Stimulated activated CD4-positive, alpha-beta T cell treated with anti-CD3 and anti-CD28 coated beads, Interleukin-15, amount 100 ng/mL, for 48 hours (primary cell): ENCODE results near the gene CTPS2.

ENCODE experiments used
- DNase-seq, 2 donors: peaks; one replicate each; pipeline ENCODE4 v3.0.0-alpha.2; 2020; ENCODE audit warnings: low read depth in 2 of 2

CTPS2 gene

GRCh38 chrX:16714504-16714903 is 2.0 kb upstream of the CTPS2 start:
- no peak for DNase-seq

DNA sequence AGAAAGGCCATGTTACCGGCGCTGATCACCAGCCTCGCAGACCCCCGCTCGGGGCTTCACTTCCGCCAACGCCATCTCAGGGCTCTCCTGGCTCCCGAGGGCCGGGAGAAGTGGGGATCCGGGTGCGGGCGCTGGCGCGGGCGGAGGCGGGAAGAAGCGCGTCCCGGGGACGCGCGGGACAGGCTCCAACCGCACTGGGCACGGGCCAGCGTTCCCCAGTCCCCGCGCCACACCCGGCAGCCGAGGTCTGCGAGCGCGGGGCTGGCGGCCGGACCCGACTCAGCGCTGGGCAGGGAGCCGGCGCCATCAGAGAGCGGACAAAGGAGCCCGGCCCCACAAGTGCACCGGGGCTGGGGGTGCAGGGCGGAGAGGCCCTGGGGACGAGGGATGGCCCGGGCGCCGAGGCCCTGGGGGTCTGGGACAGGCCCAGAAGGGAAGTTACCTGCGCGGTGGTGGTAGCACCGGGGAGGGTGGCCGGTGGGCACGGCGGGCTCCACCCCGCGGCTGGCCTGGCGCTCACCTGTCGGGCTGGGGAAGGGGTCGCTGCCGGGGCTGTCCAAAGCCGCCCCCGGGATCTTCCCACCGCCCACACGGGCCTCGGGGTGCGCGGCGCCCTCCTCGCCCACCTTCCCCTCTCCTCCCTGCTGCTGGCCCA is 449 bp downstream of the CTPS2 start:
- DNase-seq, result no peak

DNA sequence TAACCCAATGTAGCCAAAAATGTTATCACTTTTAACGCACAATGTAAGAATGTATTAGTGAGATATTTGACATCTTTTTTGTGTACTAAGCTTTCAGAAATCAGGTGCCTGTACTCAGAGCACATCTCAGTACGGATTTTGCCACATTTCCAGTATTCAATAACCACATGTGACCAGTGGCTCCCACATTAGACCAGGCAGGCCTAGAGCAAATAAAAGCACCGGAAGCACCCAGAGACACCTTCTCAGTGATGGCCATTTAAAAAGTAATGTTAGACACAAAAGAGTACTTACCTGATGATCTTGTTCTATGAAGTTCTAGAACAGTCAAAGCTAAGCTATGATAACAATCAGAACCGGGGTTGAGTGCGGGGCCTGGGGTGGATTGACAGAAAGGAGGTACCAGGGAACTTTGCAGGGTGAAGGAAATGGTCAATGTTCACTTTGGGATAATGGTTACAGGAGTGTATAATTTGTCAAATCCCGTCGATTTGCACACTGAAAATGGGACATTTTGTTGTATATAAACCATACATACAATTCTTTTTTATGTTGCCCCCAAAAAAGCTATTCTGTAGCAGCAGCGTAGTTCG is 1.2 kb downstream of the CTPS2 start:
- DNase-seq, result no peak

DNA sequence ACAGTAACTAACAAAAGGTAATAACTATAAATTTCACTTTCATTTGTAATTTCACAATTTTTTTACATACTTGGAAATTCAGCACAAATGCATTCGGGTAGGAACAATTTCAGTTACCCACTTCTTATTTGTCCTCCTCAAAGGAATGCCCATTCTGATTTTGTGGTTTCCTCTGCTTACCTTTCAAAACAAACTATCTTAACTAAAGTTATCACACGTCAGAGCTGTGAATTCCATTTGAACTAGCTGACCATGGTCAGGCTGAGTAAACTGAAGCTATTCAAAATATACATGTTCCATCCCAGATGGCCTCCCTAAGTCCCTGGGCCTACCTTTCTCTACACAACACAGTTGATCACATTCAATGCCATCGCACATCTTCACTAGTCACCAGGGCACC is 4.5 kb downstream of the CTPS2 start:
- no peak for DNase-seq

- DNase-seq, result no peak
These were observed 7.1 kb downstream of the CTPS2 start for GRCh38 chrX:16705370-16705769.

DNA sequence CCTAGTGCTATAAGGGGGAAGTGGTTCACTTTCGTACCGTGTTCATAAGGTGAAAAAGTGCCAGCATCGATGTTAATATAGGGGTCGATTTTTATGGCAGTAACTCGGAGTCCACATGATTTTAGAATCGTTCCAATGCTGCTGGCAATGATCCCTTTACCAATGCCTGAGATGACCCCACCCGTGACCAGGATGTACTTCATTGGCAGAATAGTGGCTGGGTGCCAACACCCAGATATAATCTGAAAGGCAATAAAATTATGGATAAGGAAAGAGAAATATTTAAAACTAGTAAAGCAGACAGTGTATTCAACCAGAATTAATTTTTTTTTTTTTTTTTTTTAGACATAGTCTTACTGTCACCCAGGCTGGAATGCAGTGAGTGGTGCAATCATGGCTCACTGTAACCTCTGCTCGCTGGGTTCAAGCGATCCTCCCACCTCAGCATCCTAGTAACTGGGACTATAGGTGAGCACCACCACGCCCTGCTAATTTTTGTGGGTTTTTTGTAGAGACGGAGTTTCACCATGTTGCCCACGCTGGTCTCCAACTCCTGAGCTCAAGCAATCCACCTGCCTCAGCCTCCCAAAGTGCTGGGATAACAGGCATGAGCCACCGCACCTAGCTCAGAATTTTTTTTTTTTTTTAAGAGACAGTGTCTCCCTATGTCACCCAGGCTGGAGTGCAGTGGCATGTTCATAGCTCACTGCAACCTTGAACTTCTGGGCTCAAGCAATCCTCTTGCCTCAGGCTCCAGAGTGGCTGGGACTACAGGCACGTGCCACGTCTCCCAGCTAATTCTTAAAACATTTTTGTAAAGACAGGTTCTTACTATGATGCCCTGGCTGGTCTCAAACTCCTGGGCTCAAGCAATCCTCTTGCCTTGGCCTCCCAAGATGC is 9.5 kb downstream of the CTPS2 start:
- DNase-seq, result no peak

DNA sequence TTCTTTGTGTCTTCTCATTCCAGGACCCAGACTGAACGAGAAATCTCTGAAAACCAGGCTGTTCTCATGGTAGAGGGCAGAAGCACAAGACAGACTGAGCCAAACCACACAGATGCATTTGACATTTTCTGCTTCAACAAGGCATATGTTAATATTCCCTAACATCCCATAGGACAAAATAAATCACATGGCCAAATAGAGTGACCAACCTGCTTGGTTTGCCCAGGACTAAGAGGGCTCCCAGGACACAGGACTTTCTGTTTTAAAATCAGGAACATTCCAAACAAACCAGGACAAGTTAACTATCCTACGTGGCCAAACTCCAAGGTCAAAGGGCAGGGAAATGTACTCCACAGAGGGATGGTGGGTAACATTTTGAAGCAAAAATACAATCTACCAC is 11.7 kb downstream of the CTPS2 start:
- no peak for DNase-seq

- no peak for DNase-seq
These were observed 13.1 kb downstream of the CTPS2 start for GRCh38 chrX:16699389-16699788.

DNA sequence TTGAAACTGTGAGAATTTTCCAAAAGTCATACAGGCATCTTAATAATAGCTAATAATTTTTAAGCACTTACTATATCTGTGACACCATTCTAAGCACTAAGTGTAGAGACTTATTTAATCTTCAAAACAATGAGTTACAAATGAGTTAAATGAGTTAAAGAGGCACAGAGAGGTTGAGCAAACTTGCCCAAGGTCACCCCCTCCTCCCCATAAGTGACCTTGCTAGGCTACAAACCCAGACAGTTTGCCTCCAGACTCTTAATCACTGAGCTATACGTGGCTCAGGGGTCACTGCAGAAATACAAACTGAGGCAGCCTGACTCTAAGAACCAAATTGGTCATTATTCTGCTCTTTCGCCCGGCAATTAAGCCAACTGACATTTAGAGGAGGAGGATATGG is 15.5 kb downstream of the CTPS2 start:
- no peak for DNase-seq

DNA sequence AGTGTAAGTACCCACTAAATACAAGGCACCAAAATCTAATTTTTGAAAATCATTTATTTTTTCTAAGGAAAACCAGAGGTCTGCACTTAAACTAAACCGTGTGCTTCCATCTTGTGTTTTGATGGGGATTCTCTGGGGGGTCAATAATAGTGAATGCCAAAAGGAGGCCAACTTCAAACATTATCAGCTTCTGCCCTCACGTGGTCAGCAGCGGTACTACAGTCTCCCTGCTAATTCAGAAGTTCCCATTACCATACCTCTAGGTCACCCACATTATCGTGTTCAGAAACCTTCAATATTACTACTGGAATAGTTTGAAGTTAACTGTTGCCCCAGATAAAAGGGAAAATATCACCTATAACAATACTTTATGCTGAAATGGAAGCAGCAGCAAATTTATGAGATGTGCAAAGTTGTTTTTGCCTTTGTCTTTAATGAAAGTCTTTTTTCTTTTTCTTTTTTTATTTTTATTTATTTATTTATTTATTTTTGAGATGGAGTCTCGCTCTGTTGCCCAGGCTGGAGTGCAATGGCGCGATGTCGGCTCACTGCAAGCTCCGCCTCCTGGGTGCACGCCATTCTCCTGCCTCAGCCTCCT is 17.3 kb downstream of the CTPS2 start:
- DNase-seq, result peak in 1 of 2 donors; percentile 53

- no peak for DNase-seq
These were observed 25.0 kb downstream of the CTPS2 start for GRCh38 chrX:16687514-16687913.

DNA sequence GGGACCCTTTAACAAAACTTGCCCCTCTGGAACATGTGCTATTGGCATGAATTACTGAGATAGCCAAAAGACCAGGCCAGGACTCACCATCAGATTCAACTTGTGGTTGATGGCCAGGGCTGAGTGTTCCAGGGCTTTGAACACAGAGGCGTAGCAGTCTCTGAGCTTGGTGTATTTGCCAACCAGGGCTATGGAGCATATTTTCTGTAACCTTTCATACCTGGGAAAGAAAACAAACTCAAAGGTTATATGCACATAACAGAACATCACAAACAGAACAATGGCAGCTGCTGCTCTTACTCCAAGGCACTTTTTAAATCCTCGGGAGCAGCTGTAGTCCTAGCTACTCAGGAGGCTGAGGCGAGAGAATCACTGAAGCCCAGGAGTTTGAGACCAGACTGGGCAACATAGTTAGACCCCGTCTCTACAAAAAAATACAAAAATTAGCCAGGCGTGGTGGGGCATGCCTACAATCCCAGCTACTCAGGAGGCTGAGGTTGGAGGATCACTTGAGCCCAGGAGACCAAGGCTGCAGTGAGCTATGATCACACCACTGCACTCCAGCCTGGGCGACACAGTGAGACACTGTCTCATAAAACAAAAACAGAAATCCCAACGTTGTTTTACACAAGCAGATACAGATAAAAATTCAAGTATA is 29.3 kb downstream of the CTPS2 start:
- DNase-seq, result no peak

DNA sequence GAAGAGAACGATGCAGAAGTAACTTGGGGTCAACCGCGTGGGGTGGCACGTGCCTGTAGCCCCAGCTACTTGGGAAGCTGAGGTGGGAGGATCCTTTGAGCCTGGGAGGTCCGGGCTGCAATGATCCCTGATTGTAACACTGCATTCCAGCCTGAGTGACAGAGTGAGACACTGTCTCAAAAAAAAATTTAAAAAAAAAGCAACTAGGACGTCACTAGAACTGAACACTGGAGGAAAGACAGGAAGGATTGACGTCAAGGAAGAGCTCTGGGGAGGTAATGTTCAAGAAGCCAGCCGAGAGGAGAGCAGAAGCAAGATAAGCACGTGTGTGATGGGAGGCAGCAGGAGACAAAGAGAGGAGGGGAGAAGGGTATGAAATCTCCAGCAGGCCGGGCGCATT is 33.8 kb downstream of the CTPS2 start:
- no peak for DNase-seq

GRCh38 chrX:16671005-16671404 is 41.5 kb downstream of the CTPS2 start:
- DNase-seq, result peak in 1 of 2 donors; percentile 2

DNA sequence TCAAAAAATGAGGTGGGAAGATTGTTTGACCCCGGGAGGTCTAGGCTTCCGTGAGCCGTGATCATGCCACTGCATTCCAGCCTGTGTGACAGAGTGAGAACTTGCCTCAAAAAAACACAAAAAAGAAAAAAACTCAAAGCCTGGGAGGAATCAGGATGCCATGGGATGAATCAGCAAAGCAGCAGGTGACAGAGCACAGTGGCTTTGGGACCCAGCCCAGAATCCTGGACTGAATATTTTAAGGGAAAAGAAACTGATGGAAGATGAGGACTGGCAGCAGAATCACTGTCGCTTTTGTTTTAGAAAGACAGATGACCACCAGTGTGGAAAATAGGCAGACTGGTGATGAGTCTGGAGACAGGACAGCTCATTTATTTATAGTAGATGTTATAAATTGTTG is 45.9 kb downstream of the CTPS2 start:
- DNase-seq, result no peak

DNA sequence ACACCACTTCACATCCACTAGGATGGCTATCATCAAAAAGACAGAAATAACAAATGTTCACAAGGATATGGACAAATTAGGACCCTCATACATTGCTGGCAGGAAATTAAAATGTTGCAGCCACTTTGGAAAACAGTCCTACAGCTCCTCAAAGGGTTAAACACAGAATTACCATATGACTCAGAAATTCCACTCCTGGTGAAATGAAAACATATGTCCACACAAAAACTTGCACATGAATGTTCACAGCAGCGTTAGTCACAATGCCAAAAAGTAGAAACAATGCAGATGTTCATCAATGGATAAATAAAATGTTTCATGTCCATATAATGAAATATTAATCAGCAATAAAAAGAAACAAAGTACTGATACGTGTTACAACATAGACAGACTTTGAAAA is 47.4 kb downstream of the CTPS2 start:
- DNase-seq, result no peak

DNA sequence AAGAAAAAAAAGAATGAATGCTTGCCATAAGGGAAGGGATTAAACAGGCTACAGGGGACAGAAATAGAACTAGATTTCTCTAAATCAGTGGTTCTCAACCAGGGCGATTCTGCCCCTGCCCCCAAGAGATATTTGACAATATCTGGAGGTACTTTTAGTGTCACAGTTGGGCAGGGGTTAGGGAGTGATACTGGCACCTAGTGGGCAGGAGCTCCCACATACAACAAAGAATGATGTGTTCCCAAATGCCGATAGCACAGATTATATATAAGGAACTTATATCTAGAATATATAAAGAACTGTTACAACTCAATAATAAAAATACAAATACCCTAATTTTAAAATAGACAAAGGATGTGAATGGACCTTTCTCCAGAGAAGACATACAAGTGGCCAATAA is 47.8 kb downstream of the CTPS2 start:
- DNase-seq, result no peak

DNA sequence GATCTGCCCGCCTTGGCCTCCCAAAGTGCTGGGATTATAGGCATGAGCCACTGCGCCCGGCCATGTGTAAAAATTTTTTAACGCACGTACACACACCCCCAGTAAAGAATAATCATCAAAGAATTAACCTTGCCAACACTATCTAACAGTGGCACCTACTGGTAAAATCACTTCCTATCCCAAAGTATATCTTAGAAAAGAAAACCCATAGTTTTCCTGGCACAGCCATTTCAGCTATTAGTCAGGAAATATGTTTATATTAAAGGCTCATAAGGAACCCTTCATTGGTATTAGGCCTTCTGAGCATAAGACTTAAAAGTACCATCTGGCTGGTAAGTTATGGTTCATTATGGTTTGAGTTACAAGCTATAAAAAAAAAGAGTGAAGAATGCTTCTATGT is 48.4 kb downstream of the CTPS2 start:
- DNase-seq, result no peak

DNA sequence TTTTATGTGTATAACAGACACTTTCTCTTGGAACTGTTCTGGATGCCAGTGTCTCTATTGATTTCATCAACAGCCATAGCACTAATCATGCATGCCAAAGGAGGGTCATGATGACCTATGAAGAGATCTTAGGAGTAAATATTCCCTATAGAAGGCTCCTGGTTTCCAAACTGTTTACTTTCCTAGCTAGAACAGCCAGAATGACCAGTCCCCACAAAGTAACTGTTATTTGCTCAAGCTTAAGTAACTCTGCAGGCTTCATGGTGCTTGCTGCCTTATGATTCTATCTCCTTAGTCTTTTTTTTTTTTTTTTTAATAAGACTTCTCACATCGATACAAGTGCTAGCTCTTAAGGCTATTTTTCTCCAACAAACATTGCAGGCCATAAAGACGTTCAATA is 50.1 kb downstream of the CTPS2 start:
- no peak for DNase-seq

GRCh38 chrX:16661495-16661894 is 51.0 kb downstream of the CTPS2 start:
- no peak for DNase-seq

- DNase-seq, result no peak
These were observed 53.1 kb downstream of the CTPS2 start for GRCh38 chrX:16659321-16659720.

- DNase-seq, result no peak
These were observed 54.2 kb downstream of the CTPS2 start for GRCh38 chrX:16658284-16658683.
